Measurements from ENCODE around the gene ZNF37A. TPM values are rescaled to one million over a fixed set of nuclear protein-coding genes. Genes with fewer than 3 reads are reported as not detected.
A peak's percentile ranks its signal among the peaks of the same experiment; 100 is the strongest.
"Not testable (repeated sequence)": the region's sequence is repeated elsewhere in the genome, so short reads cannot be mapped to it uniquely, and the experiment has no call there.

ZNF37A gene
- total and polyA plus RNA-seq, 8 donors, result 14.8 to 24.0 (median 18.0) TPM

GRCh38 chr10:38147686-38148085 lies 53.5 kb downstream of the ZNF37A start:
- no peak for TF ChIP-seq CTCF (IDR thresholded peaks at IDR 0.05)

GRCh38 chr10:38150891-38151463 lies 56.8 kb downstream of the ZNF37A start:
- H3K27ac ChIP-seq; H3K4me1 ChIP-seq; DNase-seq; H3K27me3 ChIP-seq; intact Hi-C loops (cut with DNase I); H3K36me3 ChIP-seq; H3K4me3 ChIP-seq; ATAC-seq: not testable (repeated sequence)
- H3K9me3 ChIP-seq, result peaks cover 0 to 40% of the 10 kb centered on the region in 2 donors

More at GRCh38 chr10:38147686-38148085, 53.5 kb downstream of the ZNF37A start:
- H3K36me3 ChIP-seq, result no peaks in the 10 kb centered on the region
- ATAC-seq (no peak), DNase-seq (no peak)
- intact Hi-C loops (cut with DNase I), result no loop called here
- H3K4me1 ChIP-seq, result no peaks in the 10 kb centered on the region
- no peak overlapping the region for H3K4me3 ChIP-seq
- H3K27ac ChIP-seq, result no peak overlapping the region
- peaks cover 0 to 54% of the 10 kb centered on the region in 2 donors for H3K9me3 ChIP-seq
- no peaks in the 10 kb centered on the region for H3K27me3 ChIP-seq

- no peak overlapping the region for H3K4me3 ChIP-seq
- no peak for TF ChIP-seq CTCF (IDR thresholded peaks at IDR 0.05)
- no peak overlapping the region for H3K27ac ChIP-seq
- H3K4me1 ChIP-seq, result no peaks in the 10 kb centered on the region
- H3K36me3 ChIP-seq, result no peaks in the 10 kb centered on the region
- intact Hi-C loops (cut with DNase I), result no loop called here
- H3K9me3 ChIP-seq, result peaks cover 4 to 67% of the 10 kb centered on the region in 2 donors
- DNase-seq (peak in 1 of 4 donors; percentile 78), ATAC-seq (no peak)
- H3K27me3 ChIP-seq, result no peaks in the 10 kb centered on the region
These were observed 62.5 kb downstream of the ZNF37A start for GRCh38 chr10:38156416-38157269.

- H3K4me3 ChIP-seq, result no peak overlapping the region
- ATAC-seq, result no peak
- H3K9me3 ChIP-seq, result peaks cover 4 to 69% of the 10 kb centered on the region in 2 donors
- no peaks in the 10 kb centered on the region for H3K4me1 ChIP-seq
- H3K27ac ChIP-seq, result no peak overlapping the region
- H3K27me3 ChIP-seq, result no peaks in the 10 kb centered on the region
- no peak for TF ChIP-seq CTCF (IDR thresholded peaks at IDR 0.05)
- no peaks in the 10 kb centered on the region for H3K36me3 ChIP-seq
- DNase-seq, result no peak
- intact Hi-C loops (cut with DNase I), result no loop called here
These were observed 63.1 kb downstream of the ZNF37A start for GRCh38 chr10:38157270-38157685.

- intact Hi-C loops (cut with DNase I), result no loop called here
- DNase-seq (no peak), ATAC-seq (no peak)
- Histone ChIP-seq H3K36me3 (no peaks in the 10 kb centered on the region), H3K27me3 (no peaks in the 10 kb centered on the region), H3K4me1 (no peaks in the 10 kb centered on the region), H3K27ac (no peak overlapping the region), H3K9me3 (peaks cover 4 to 65% of the 10 kb centered on the region in 2 donors), H3K4me3 (no peak overlapping the region)
- no peak for TF ChIP-seq CTCF (IDR thresholded peaks at IDR 0.05)
These were observed 64.9 kb downstream of the ZNF37A start for GRCh38 chr10:38159004-38159403.

Data from left lung (tissue), 10 donors.